ENCODE measurements around the gene VARS2. TPM values are rescaled to one million over a fixed set of nuclear protein-coding genes. Genes with fewer than 3 reads are reported as not detected.

VARS2 gene
- total RNA-seq, 4 donors from 2014 or later, result 12.6 to 22.0 (median 19.2) TPM

GRCh38 chr6:30938730-30939129 lies 24.7 kb downstream of the VARS2 start:
- H3K27me3 ChIP-seq, result no peaks in the 10 kb centered on the region
- 50% methylated on average over 4 of the region's 4 CpGs for WGBS
- peaks cover 7% of the 10 kb centered on the region for H3K4me1 ChIP-seq
- H3K36me3 ChIP-seq, result no peaks in the 10 kb centered on the region
- H3K4me3 ChIP-seq, result no peak overlapping the region
- H3K27ac ChIP-seq, result no peak overlapping the region
- H3K9me3 ChIP-seq, result no peaks in the 10 kb centered on the region
- DNase-seq (ENCODE audit: low spot score in 2 of 2), result no peak
- TF ChIP-seq POLR2AphosphoS5 (IDR thresholded peaks at IDR 0.05), result no peak
- no peak for TF ChIP-seq EP300 (IDR thresholded peaks at IDR 0.05)
- no peak for TF ChIP-seq POLR2A (IDR thresholded peaks at IDR 0.05)
- TF ChIP-seq CTCF (IDR thresholded peaks at IDR 0.05), result no peak

DNA sequence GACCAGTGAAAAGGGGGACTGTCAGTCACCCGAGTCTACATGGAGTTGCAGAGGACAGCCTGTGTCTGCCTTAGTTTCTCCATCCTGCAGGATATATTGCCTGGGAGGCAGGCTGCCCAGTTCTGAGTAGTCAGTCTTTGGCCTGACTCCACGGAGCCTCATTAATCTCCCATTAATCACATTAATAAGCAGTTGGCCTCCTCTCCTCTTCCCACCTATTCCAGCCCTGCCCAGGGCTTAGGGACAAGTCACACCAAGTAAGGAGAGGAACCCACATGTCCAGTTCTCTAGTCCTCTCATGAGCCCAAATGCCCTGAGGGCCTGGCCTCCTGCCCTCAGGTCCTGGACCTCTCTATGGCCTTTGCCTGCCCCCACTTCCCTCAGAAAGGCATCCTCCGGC lies 25.4 kb downstream of the VARS2 start:
- Histone ChIP-seq H3K4me1 (peaks cover 7% of the 10 kb centered on the region), H3K27me3 (no peaks in the 10 kb centered on the region), H3K36me3 (no peaks in the 10 kb centered on the region), H3K9me3 (no peaks in the 10 kb centered on the region), H3K4me3 (no peak overlapping the region), H3K27ac (no peak overlapping the region)
- no peak for DNase-seq (ENCODE audit: low spot score in 2 of 2)
- no peak for TF ChIP-seq EP300 (IDR thresholded peaks at IDR 0.05)
- no peak for TF ChIP-seq POLR2AphosphoS5 (IDR thresholded peaks at IDR 0.05)
- no peak for TF ChIP-seq POLR2A (IDR thresholded peaks at IDR 0.05)
- TF ChIP-seq CTCF (IDR thresholded peaks at IDR 0.05), result no peak
- 21% methylated on average over 3 of the region's 3 CpGs for WGBS

GRCh38 chr6:30940361-30940986 lies 26.4 kb downstream of the VARS2 start, which contains the start of gene MUCL3:
Gene MUCL3, plus strand, starts transcription at chr6:30940973. Its CDS starts 27 bp downstream, at chr6:30941000.
- no peak for DNase-seq (ENCODE audit: low spot score in 2 of 2)

GRCh38 chr6:30942338-30943060 lies 28.5 kb downstream of the VARS2 start:
- Histone ChIP-seq H3K27ac (no peak overlapping the region), H3K36me3 (no peaks in the 10 kb centered on the region), H3K9me3 (no peaks in the 10 kb centered on the region), H3K4me1 (peaks cover 7% of the 10 kb centered on the region), H3K4me3 (no peak overlapping the region), H3K27me3 (no peaks in the 10 kb centered on the region)
- TF ChIP-seq EP300 (IDR thresholded peaks at IDR 0.05) (no peak), CTCF (IDR thresholded peaks at IDR 0.05) (peak; percentile 13 to 39), POLR2A (IDR thresholded peaks at IDR 0.05) (no peak), POLR2AphosphoS5 (IDR thresholded peaks at IDR 0.05) (no peak)
- 17% methylated on average over 15 of the region's 15 CpGs for WGBS
- DNase-seq (ENCODE audit: low spot score in 2 of 2), result peak in 1 of 2 donors; percentile 78

More at GRCh38 chr6:30940361-30940986, 26.4 kb downstream of the VARS2 start, which contains the start of gene MUCL3:
- 77% methylated on average over 11 of the region's 16 CpGs for WGBS
- no peaks in the 10 kb centered on the region for H3K9me3 ChIP-seq
- TF ChIP-seq POLR2A (IDR thresholded peaks at IDR 0.05) (no peak), POLR2AphosphoS5 (IDR thresholded peaks at IDR 0.05) (no peak), CTCF (IDR thresholded peaks at IDR 0.05) (no peak), EP300 (IDR thresholded peaks at IDR 0.05) (no peak)
- H3K4me1 ChIP-seq, result peaks cover 7% of the 10 kb centered on the region
- H3K4me3 ChIP-seq, result no peak within 1 kb of the TSS
- no peaks in the 10 kb centered on the region for H3K36me3 ChIP-seq
- no peak within 1 kb of the TSS for H3K27ac ChIP-seq
- no peaks in the 10 kb centered on the region for H3K27me3 ChIP-seq

- Histone ChIP-seq H3K4me3 (no peak overlapping the region), H3K27me3 (no peaks in the 10 kb centered on the region), H3K9me3 (no peaks in the 10 kb centered on the region), H3K4me1 (peaks cover 7% of the 10 kb centered on the region), H3K27ac (no peak overlapping the region), H3K36me3 (no peaks in the 10 kb centered on the region)
- DNase-seq (ENCODE audit: low spot score in 2 of 2), result no peak
- WGBS, result 95% methylated on average over 4 of the region's 4 CpGs
- no peak for TF ChIP-seq POLR2A (IDR thresholded peaks at IDR 0.05)
- TF ChIP-seq POLR2AphosphoS5 (IDR thresholded peaks at IDR 0.05), result no peak
- no peak for TF ChIP-seq EP300 (IDR thresholded peaks at IDR 0.05)
These were observed 30.0 kb downstream of the VARS2 start for GRCh38 chr6:30944051-30944450.
